ENCODE data around the gene DENND2A.

The DENND2A gene

DNA sequence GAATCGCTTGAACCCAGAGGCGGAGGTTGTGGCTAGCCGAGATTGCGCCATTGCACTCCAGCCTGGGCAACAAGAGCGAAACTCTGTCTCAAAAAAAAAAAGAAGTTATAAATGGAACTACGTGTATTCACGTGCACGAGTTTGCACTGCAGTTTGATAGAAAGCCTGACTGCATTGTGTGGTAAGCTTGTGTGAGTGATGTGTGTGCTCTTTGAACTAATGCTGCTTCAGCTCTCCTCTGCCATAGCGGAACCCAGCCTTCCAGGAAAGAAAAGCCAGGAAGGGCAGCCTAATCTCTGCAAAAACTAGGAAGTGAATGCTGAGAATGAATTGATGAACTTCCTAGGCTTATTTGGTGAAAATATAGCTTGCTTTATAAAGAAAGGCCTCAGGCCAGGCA, 145.7 kb downstream of the DENND2A start:
- H3K4me3 ChIP-seq (ENCODE audit: low read length): no peak overlapping the region
- TF ChIP-seq ZNF274 (IDR thresholded peaks at IDR 0.05; ENCODE audit: low read depth, low read length): no peak

DNA sequence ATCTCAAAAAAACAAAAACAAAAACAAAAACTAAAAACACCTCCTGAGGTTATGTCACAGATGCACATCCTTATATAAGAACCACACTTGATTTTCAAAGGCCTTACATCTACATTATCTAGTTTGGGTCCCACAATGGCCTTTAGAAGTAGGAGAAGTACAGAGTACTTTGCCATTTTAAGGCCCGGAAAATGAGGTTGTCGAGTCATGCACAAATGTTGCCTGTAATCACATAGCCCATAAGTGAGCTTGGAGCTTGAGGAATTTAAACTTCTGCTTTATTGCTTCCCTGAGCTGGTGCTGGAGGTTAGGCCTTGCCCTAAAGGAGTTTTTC, 151.6 kb downstream of the DENND2A start:
- H3K4me3 ChIP-seq (ENCODE audit: low read length): no peak overlapping the region
- TF ChIP-seq ZNF274 (IDR thresholded peaks at IDR 0.05; ENCODE audit: low read depth, low read length): no peak

GRCh38 chr7:140485500-140486265, 154.9 kb downstream of the DENND2A start:
- no peak overlapping the region for H3K4me3 ChIP-seq (ENCODE audit: low read length)
- no peak for TF ChIP-seq ZNF274 (IDR thresholded peaks at IDR 0.05; ENCODE audit: low read depth, low read length)

GRCh38 chr7:140484951-140485499, 155.6 kb downstream of the DENND2A start:
- no peak for TF ChIP-seq ZNF274 (IDR thresholded peaks at IDR 0.05; ENCODE audit: low read depth, low read length)
- H3K4me3 ChIP-seq (ENCODE audit: low read length): no peak overlapping the region

DNA sequence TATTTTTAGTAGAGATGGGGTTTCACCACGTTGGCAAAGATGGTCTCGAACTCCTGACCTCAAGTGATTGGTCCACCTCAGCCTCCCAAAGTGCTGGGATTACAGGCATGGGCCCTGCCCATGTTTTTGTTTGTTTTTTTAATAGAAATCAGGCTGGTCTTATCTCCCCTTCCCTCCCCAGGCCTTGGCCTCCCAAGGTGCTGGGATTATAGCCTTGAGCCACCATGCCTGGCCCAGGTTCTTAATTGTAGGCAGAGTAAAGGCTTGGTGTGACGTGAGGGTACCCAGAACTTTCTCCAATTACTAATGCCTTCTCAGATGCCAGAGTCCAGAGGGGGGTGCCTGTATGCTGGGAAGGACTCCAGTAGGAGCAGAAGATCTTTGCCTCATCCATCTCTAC, 156.1 kb downstream of the DENND2A start:
- no peak for TF ChIP-seq ZNF274 (IDR thresholded peaks at IDR 0.05; ENCODE audit: low read depth, low read length)
- H3K4me3 ChIP-seq (ENCODE audit: low read length): no peak overlapping the region

- H3K4me3 ChIP-seq (ENCODE audit: low read length): peak overlapping the region; percentile 94; the same call in 1 of the 2 replicates
- no peak for TF ChIP-seq ZNF274 (IDR thresholded peaks at IDR 0.05; ENCODE audit: low read depth, low read length)
These were observed 160.9 kb downstream of the DENND2A start for GRCh38 chr7:140479739-140480084.

DNA sequence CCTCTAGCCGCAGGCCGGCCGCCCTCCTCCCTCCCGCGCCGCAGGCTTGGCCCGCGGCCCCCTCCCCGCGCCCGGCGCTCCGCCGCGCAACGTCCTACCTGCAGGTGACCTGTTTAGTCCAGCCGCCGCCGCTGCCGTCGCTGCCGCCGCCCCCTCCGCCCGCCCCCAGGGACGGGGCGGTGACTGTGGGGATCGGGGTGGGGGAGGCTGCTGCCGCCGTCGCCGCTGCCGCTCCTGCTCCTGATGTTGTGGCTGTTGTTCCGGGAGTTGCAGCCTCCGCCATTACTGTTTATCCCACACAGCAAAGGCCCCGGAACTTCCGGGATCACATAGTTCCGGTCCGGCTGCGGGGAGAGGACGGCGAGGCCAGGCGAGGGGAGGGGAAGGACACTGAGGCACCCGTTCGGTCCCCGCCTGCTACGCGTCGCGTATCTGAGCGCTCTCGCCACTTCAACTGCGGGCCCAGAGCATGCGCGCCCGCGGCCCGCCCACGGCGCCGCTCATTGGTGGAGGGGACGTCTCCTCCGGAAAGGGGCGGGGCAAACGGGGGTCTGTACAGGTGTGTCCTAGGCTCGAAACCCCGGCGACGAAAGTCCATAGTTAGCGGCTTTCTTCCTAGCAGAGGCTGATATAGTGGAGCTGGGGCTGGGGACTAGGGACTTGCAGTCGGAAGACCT, 161.4 kb downstream of the DENND2A start, which contains the start of gene MKRN1:
TSS of gene MKRN1 (minus strand) at position 444 of the 677 bp plus-strand sequence. CDS start at position 283, 161 bp downstream.
- TF ChIP-seq ZNF274 (IDR thresholded peaks at IDR 0.05; ENCODE audit: low read depth, low read length): no peak

GRCh38 chr7:140478246-140479061, 162.2 kb downstream of the DENND2A start:
- TF ChIP-seq ZNF274 (IDR thresholded peaks at IDR 0.05; ENCODE audit: low read depth, low read length): no peak

More for the DNA sequence above, 161.4 kb downstream of the DENND2A start, which contains the start of gene MKRN1:
- peak within 1 kb of the TSS; percentile 94 for H3K4me3 ChIP-seq (ENCODE audit: low read length)

GRCh38 chr7:140476698-140477261, 163.8 kb downstream of the DENND2A start:
- H3K4me3 ChIP-seq (ENCODE audit: low read length): peak overlapping the region; percentile 94; the same call in 1 of the 2 replicates
- TF ChIP-seq ZNF274 (IDR thresholded peaks at IDR 0.05; ENCODE audit: low read depth, low read length): no peak

More at GRCh38 chr7:140478246-140479061, 162.2 kb downstream of the DENND2A start:
- peak overlapping the region; percentile 94 for H3K4me3 ChIP-seq (ENCODE audit: low read length)

DNA sequence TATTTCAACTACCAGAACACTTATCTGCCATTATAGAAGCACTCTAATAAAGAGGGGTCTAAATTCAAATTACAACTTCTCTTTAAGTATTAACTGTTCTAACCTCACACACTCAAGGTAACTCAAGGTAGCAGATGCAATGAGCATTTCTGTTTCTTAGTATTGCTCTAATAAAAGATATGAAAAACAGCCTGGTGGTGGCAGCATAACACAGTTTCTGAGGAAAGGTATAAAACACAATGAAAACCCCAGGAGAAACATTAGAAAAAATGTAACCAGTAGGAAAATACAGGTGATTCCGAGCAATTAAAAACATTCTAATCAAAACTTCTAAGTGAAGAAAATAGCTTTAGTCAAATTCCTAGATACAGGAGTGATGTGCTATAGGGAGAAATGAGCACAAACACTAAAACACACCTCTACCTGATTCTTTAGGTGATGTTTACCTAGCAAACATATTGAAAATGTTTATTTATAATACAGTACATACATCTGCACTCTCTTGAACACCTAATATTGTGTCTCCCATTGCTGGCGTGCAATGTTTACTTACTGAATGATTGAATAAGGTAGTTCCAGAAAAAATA, 164.8 kb downstream of the DENND2A start:
- TF ChIP-seq ZNF274 (IDR thresholded peaks at IDR 0.05; ENCODE audit: low read depth, low read length): no peak
- no peak overlapping the region for H3K4me3 ChIP-seq (ENCODE audit: low read length)

Measured in GM08714 (cell line).